Uterus (tissue), 4 donors: ENCODE measurements around the gene LDLRAD2. TPM values are rescaled to one million over a fixed set of nuclear protein-coding genes. Genes with fewer than 3 reads are reported as not detected.

Experiments
- DNase-seq, 2 donors: peaks; one replicate each; pipeline ENCODE4 v3.0.0-alpha.2; 2019 to 2020
- H3K27ac ChIP-seq, 2 donors: fragments of 200-600 bp; sonication (generic); 1 replicate in 1 of 2; 2 replicates in 1 of 2; pipeline ENCODE4 v1.5.1; 2016 to 2018
- H3K27me3 ChIP-seq, 2 donors: fragments of 200-600 bp; sonication (generic); one replicate each; pipeline ENCODE4 v1.5.1; 2018 to 2019; ENCODE audit warnings: control low read depth in 1 of 2
- H3K36me3 ChIP-seq, 2 donors: fragments of 200-600 bp; sonication (generic); one replicate each; pipeline ENCODE4 v1.5.1; 2019; ENCODE audit warnings: control low read depth in 1 of 2
- H3K4me1 ChIP-seq, 2 donors: fragments of 200-600 bp; sonication (generic); one replicate each; pipeline ENCODE4 v1.5.1; 2018 to 2019; ENCODE audit warnings: control low read depth in 1 of 2
- H3K4me3 ChIP-seq, 2 donors: fragments of 200-600 bp; sonication (generic); 1 replicate in 1 of 2; 2 replicates in 1 of 2; pipeline ENCODE4 v1.5.1; 2018 to 2019; ENCODE audit warnings: mild to moderate bottlenecking in 1 of 2
- H3K9me3 ChIP-seq, 2 donors: fragments of 200-600 bp; sonication (generic); one replicate each; pipeline ENCODE4 v1.5.1; 2019; ENCODE audit warnings: control low read depth in 1 of 2
- POLR2A ChIP-seq, 2 donors: fragments of 450-650 bp; IDR thresholded peaks; one replicate each; pipeline ENCODE4 v1.6.1; 2016; ENCODE audit warnings: antibody characterized with exemption in 2 of 2, mild to moderate bottlenecking in 1 of 2, moderate library complexity in 1 of 2
- intact Hi-C: fragments of 100-400 bp; cut with DNase I; formaldehyde crosslinking; loops from one replicate; pipeline ENCODE4 v1.15.1; 2023; ENCODE audit warnings: low total_unique reads
- total RNA-seq, 4 donors: library from RNA; depleted of rRNA in 3 of 4; stranded (reverse); fragments of >200 nt in 3 of 4; gene quantifications; one replicate each; pipeline versions ENCODE4 v1.1.0 to v1.2.4, GENCODE V29; 2014 to 2023
- TF ChIP-seq, protein P1 (sequence below), 4 experiments: fragments of 200-600 bp in 2 of 4; fragments of 450-650 bp in 2 of 4; sonication (generic) in 2 of 4; IDR thresholded peaks; one replicate each; pipeline ENCODE4 v1.5.1; 2016 to 2019; ENCODE audit warnings: antibody characterized with exemption in 4 of 4, mild to moderate bottlenecking in 2 of 4, moderate library complexity in 1 of 4
- donor health status: DM: yes; HTN: yes; CAD: no.

Gene LDLRAD2, protein sequence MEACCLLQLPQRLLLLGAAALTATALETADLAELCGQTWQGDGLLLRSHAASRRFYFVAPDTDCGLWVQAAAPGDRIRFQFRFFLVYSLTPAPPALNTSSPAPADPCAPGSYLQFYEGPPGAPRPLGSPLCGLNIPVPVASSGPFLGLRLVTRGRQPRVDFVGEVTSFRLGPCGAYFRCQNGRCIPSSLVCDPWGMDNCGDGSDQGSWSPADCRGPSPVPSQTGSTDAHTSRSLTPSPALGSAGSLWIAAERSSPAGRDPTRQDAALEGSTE
- total RNA-seq: under 1 TPM in 1 of 4 donors, not detected in 3; 0.48 TPM

DNA sequence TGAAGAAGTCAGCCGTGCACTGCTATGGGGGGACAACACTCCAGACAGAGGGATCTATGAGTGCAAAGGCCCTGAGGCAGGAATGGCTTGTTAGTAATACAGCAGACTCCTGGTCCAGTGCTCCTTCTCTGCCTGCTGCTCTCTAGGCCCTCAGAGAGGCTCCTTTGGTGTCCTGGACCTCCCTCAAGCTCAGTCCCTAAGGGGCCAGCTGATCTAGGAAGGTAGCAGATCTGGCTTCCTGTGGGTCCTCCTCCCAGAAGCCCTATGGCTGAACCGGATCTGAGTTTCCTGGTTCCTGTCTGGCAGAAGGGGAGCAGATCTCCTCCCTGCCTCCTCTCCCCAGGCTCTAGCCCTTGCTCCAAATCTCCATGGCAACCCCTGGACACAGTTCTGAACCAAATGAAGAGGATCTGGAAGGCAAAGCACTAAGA lies at the start of gene LDLRAD2:
TSS of gene LDLRAD2 (plus strand) at position 391 of the 431 bp plus-strand sequence. CDS start 187 bp downstream, outside the sequence.
- Histone ChIP-seq H3K4me1 (peaks cover 0 to 4% of the 10 kb centered on the region in 2 donors), H3K36me3 (no peaks in the 10 kb centered on the region), H3K27me3 (peaks cover 0 to 10% of the 10 kb centered on the region in 2 donors), H3K27ac (no peak within 1 kb of the TSS), H3K4me3 (no peak within 1 kb of the TSS), H3K9me3 (no peaks in the 10 kb centered on the region)
- DNase-seq: no peak
- intact Hi-C loops: no loop called here
- TF ChIP-seq POLR2A (IDR thresholded peaks at IDR 0.05): no peak
- TF ChIP-seq, protein P1, sequence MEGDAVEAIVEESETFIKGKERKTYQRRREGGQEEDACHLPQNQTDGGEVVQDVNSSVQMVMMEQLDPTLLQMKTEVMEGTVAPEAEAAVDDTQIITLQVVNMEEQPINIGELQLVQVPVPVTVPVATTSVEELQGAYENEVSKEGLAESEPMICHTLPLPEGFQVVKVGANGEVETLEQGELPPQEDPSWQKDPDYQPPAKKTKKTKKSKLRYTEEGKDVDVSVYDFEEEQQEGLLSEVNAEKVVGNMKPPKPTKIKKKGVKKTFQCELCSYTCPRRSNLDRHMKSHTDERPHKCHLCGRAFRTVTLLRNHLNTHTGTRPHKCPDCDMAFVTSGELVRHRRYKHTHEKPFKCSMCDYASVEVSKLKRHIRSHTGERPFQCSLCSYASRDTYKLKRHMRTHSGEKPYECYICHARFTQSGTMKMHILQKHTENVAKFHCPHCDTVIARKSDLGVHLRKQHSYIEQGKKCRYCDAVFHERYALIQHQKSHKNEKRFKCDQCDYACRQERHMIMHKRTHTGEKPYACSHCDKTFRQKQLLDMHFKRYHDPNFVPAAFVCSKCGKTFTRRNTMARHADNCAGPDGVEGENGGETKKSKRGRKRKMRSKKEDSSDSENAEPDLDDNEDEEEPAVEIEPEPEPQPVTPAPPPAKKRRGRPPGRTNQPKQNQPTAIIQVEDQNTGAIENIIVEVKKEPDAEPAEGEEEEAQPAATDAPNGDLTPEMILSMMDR (IDR thresholded peaks at IDR 0.05): no peak

DNA sequence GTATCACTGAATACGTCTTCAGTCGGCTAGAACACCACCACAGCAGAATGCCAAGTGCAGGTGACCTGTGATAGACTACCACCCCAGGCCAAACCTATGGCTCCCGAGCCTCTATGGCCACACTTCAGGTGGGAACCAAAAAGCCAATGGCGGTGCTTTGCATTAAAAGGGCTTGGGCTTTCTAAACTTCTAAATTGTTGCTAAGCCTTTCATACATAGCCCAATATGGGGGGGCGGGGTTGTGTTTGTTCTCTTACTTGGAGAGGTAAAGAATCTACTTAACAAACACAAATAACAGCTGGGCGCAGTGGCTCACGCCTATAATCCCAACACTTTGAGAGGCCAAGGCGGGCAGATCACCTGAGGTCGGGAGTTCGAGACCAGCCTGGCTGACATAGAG lies 48.8 kb upstream of the LDLRAD2 start:
- Histone ChIP-seq H3K27ac (no peak overlapping the region), H3K36me3 (no peaks in the 10 kb centered on the region), H3K9me3 (no peaks in the 10 kb centered on the region), H3K4me1 (peaks cover 0 to 9% of the 10 kb centered on the region in 2 donors), H3K27me3 (no peaks in the 10 kb centered on the region), H3K4me3 (no peak overlapping the region)
- DNase-seq: no peak
- intact Hi-C loops: no loop called here
- TF ChIP-seq POLR2A (IDR thresholded peaks at IDR 0.05): no peak
- TF ChIP-seq, protein P1 (IDR thresholded peaks at IDR 0.05): no peak

DNA sequence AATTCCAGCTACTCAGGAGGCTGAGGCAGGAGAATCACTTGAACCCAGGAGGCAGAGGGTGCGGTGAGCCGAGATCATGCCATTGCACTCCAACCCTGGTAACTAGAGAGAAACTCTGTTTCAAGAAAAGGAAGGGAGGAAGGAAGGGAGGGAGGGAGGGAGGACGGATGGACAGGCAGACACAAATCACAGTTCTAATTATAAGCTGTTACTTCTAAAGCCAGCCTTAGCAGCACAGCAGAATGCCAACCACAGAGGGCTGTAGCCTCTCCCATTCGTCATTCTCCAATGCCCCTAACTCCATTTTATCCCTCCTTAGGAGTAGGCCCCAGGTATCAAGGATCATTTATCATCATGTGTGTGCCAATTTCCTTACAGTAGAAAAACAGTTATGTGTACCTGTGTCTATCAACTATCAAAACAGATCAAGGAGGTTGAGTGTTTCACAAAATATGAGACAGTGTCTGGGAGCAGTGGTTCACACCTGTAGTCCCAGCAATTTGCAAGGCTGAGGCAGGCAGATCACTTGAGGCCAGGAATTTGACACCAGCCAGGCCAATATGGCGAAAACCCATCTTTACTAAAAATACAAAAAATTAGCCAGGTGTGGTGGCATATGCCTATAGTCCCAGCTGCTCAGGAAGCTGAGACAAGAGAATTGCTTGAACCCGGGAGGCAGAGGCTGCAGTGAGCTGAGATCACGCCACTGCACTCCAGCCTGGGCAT lies 48.2 kb upstream of the LDLRAD2 start:
- H3K36me3 ChIP-seq: no peaks in the 10 kb centered on the region
- H3K27me3 ChIP-seq: no peaks in the 10 kb centered on the region
- no peaks in the 10 kb centered on the region for H3K9me3 ChIP-seq
- DNase-seq: no peak
- H3K4me1 ChIP-seq: peaks cover 0 to 9% of the 10 kb centered on the region in 2 donors
- intact Hi-C loops: no loop called here
- H3K4me3 ChIP-seq: no peak overlapping the region
- TF ChIP-seq, protein P1 (IDR thresholded peaks at IDR 0.05): no peak
- no peak for TF ChIP-seq POLR2A (IDR thresholded peaks at IDR 0.05)
- peak overlapping the region in 1 of 2 donors; percentile 5 for H3K27ac ChIP-seq

DNA sequence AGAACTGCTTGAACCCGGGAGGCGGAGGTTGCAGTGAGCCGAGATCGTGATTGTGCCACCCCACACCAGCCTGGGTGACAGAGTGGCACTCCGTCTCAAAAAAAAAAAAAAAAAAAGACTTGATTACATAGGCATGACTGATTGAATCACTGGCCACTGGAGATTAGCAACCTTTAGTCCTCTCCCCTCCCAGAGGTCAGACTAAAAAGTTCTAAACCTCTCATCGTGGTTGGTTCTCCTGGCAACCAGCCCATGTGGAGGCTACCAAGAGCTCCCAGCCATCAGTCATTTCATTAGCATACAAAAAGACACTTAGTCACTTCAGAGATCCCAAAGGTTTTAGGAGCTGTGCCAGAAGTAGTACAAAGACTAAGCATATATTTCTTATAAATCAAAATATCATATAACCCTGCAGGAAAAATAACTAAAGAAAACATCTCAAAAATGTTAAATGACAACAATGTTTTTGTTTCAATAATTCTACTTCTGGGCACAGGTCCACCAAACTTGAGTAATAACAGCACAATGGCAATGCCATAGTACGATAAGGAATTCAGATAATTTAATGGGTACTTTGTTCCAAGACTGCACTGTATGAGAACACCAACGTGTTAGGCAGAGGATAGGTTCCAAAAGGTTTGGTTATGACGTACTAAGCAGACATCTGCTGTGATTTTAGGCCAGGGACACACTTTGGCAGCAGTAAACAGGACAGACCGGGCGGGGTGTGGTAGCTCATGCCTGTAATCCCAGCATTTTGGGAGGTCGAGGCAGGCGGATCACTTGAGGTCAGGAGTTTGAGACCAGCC lies 47.2 kb upstream of the LDLRAD2 start:
- TF ChIP-seq, protein P1 (IDR thresholded peaks at IDR 0.05): no peak
- no peak for TF ChIP-seq POLR2A (IDR thresholded peaks at IDR 0.05)
- H3K36me3 ChIP-seq: no peaks in the 10 kb centered on the region
- peak in 1 of 2 donors; percentile 43 for DNase-seq
- peaks cover 0 to 9% of the 10 kb centered on the region in 2 donors for H3K4me1 ChIP-seq
- intact Hi-C loops: no loop called here
- no peaks in the 10 kb centered on the region for H3K9me3 ChIP-seq
- H3K27me3 ChIP-seq: no peaks in the 10 kb centered on the region
- peak overlapping the region in 1 of 2 donors; percentile 43 for H3K27ac ChIP-seq
- H3K4me3 ChIP-seq: no peak overlapping the region
